H1 (cell line): Measurements from ENCODE around the gene UBC. TPM values are rescaled to one million over a fixed set of nuclear protein-coding genes. Genes with fewer than 3 reads are reported as not detected.

Experiments
- CEBPB ChIP-seq: IDR thresholded peaks from 2 replicates; pipeline ENCODE4 v1.6.1; 2012; ENCODE audit warnings: low read depth, low read length
- CREB1 ChIP-seq: IDR thresholded peaks from 2 replicates; pipeline ENCODE4 v1.6.1; 2012; ENCODE audit warnings: inconsistent platforms
- CTBP2 ChIP-seq: IDR thresholded peaks from 2 replicates; pipeline ENCODE4 v1.7.0; 2011; ENCODE audit warnings: borderline replicate concordance, mild to moderate bottlenecking, moderate library complexity, mixed read lengths, low read length; ENCODE audit not compliant: insufficient read depth, insufficient read length
- GABPA ChIP-seq: IDR thresholded peaks from 2 replicates; pipeline ENCODE4 v1.6.1; 2011; ENCODE audit warnings: mild to moderate bottlenecking, low read length, moderate library complexity, borderline replicate concordance; ENCODE audit not compliant: insufficient read depth
- HDAC6 ChIP-seq: IDR thresholded peaks from one replicate; pipeline ENCODE4 v1.7.1; 2012; ENCODE audit warnings: low read depth, mild to moderate bottlenecking, inconsistent platforms, low read length, moderate library complexity
- KDM5A ChIP-seq: fragments of 200-600 bp; IDR thresholded peaks from 2 replicates; pipeline ENCODE4 v1.7.1; 2012; ENCODE audit warnings: mild to moderate bottlenecking, low read length, inconsistent platforms, mixed read lengths
- RBBP5 ChIP-seq: IDR thresholded peaks from 2 replicates; pipeline ENCODE4 v1.7.1; 2012; ENCODE audit warnings: low read depth, mild to moderate bottlenecking, inconsistent platforms, low read length, moderate library complexity, borderline replicate concordance
- SAP30 ChIP-seq: fragments of 300-600 bp; sonication (generic); IDR thresholded peaks from 2 replicates; pipeline ENCODE4 v1.7.1; 2012; ENCODE audit warnings: low read length, moderate library complexity, mild to moderate bottlenecking, inconsistent platforms; ENCODE audit not compliant: insufficient read depth, insufficient replicate concordance
- SIRT6 ChIP-seq: IDR thresholded peaks from one replicate; pipeline ENCODE4 v1.7.1; 2012; ENCODE audit warnings: low read length, inconsistent platforms
- ZNF274 ChIP-seq: IDR thresholded peaks from 2 replicates; pipeline ENCODE4 v1.7.0; 2012; ENCODE audit warnings: low read length, borderline replicate concordance; ENCODE audit errors: extremely low read depth
- polyA plus RNA-seq, 7 experiments: library from polyadenylated mRNA; depleted of rRNA in 3 of 7; stranded (reverse) in 5 of 7; unstranded in 2 of 7; fragments of >200 nt in 5 of 7; fragments of 200-250 nt in 2 of 7; gene quantifications; 1 replicate in 5 of 7; 2 replicates in 1 of 7; 4 replicates in 1 of 7; pipeline versions ENCODE4 v1.2.1 to v1.2.3, GENCODE V29; 2011 to 2013; ENCODE audit warnings: missing spikeins in 2 of 7, mixed read lengths in 2 of 7
- total RNA-seq: library from RNA; stranded (reverse); fragmentation: NEBNext Ultra II Directional; extraction: Animal tissue kit (Norgen Biotek cat#: 25700); gene quantifications from 2 replicates; pipeline ENCODE4 v1.2.1, GENCODE V29; 2021
- TF ChIP-seq, protein P1 (sequence below): fragments of 300-600 bp; sonication (generic); IDR thresholded peaks from 2 replicates; pipeline ENCODE4 v1.7.1; 2012; ENCODE audit warnings: low read length, moderate library complexity, mild to moderate bottlenecking, inconsistent platforms; ENCODE audit not compliant: insufficient replicate concordance

UBC gene
- total and polyA plus RNA-seq, 2 of the 8 experiments (the other 6 are each of a cell fraction or from before 2014, with no cell fraction given), result 559 to 749 TPM

DNA sequence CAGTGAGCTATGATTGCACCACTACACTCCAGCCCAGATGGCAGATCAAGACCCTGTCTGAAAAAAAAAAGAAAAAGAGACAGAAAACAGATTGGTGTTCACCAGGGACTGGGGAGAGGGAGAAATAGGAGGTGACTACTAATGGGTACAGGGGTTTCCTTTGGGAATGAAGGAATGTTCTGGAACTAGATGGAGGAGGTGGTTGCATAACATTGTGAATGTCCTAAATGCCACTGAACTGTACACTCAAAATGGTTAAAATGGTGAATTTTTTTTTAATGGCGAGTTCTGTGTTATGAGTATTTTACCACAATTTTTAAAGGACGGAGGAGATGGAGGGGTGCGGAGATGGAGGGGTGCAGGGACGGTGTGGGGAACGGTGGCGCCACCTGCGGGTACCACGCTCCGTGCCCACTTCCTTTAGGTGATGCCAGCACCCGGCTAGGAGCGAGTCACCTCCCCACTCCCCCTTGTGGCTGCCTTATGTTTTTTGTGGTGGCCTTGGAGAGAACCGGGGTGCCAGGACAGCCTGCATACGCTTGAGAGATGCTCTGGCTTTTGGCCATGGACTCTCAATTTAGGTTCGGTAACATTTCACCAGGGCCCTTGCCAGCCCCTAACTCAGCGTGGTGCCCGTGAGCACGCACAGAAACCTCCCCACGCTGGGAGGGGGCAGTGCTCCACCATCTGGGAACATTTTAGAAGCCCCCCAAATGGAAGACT lies 16.1 kb downstream of the UBC start (continued):
- TF ChIP-seq, protein P1, sequence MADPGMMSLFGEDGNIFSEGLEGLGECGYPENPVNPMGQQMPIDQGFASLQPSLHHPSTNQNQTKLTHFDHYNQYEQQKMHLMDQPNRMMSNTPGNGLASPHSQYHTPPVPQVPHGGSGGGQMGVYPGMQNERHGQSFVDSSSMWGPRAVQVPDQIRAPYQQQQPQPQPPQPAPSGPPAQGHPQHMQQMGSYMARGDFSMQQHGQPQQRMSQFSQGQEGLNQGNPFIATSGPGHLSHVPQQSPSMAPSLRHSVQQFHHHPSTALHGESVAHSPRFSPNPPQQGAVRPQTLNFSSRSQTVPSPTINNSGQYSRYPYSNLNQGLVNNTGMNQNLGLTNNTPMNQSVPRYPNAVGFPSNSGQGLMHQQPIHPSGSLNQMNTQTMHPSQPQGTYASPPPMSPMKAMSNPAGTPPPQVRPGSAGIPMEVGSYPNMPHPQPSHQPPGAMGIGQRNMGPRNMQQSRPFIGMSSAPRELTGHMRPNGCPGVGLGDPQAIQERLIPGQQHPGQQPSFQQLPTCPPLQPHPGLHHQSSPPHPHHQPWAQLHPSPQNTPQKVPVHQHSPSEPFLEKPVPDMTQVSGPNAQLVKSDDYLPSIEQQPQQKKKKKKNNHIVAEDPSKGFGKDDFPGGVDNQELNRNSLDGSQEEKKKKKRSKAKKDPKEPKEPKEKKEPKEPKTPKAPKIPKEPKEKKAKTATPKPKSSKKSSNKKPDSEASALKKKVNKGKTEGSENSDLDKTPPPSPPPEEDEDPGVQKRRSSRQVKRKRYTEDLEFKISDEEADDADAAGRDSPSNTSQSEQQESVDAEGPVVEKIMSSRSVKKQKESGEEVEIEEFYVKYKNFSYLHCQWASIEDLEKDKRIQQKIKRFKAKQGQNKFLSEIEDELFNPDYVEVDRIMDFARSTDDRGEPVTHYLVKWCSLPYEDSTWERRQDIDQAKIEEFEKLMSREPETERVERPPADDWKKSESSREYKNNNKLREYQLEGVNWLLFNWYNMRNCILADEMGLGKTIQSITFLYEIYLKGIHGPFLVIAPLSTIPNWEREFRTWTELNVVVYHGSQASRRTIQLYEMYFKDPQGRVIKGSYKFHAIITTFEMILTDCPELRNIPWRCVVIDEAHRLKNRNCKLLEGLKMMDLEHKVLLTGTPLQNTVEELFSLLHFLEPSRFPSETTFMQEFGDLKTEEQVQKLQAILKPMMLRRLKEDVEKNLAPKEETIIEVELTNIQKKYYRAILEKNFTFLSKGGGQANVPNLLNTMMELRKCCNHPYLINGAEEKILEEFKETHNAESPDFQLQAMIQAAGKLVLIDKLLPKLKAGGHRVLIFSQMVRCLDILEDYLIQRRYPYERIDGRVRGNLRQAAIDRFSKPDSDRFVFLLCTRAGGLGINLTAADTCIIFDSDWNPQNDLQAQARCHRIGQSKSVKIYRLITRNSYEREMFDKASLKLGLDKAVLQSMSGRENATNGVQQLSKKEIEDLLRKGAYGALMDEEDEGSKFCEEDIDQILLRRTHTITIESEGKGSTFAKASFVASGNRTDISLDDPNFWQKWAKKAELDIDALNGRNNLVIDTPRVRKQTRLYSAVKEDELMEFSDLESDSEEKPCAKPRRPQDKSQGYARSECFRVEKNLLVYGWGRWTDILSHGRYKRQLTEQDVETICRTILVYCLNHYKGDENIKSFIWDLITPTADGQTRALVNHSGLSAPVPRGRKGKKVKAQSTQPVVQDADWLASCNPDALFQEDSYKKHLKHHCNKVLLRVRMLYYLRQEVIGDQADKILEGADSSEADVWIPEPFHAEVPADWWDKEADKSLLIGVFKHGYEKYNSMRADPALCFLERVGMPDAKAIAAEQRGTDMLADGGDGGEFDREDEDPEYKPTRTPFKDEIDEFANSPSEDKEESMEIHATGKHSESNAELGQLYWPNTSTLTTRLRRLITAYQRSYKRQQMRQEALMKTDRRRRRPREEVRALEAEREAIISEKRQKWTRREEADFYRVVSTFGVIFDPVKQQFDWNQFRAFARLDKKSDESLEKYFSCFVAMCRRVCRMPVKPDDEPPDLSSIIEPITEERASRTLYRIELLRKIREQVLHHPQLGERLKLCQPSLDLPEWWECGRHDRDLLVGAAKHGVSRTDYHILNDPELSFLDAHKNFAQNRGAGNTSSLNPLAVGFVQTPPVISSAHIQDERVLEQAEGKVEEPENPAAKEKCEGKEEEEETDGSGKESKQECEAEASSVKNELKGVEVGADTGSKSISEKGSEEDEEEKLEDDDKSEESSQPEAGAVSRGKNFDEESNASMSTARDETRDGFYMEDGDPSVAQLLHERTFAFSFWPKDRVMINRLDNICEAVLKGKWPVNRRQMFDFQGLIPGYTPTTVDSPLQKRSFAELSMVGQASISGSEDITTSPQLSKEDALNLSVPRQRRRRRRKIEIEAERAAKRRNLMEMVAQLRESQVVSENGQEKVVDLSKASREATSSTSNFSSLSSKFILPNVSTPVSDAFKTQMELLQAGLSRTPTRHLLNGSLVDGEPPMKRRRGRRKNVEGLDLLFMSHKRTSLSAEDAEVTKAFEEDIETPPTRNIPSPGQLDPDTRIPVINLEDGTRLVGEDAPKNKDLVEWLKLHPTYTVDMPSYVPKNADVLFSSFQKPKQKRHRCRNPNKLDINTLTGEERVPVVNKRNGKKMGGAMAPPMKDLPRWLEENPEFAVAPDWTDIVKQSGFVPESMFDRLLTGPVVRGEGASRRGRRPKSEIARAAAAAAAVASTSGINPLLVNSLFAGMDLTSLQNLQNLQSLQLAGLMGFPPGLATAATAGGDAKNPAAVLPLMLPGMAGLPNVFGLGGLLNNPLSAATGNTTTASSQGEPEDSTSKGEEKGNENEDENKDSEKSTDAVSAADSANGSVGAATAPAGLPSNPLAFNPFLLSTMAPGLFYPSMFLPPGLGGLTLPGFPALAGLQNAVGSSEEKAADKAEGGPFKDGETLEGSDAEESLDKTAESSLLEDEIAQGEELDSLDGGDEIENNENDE, result no peak
- TF ChIP-seq KDM5A (no peak), RBBP5 (no peak), HDAC6 (no peak), CTBP2 (no peak), CREB1 (0 out of 2 replicates have a peak, but pooled peaks have one; percentile 45), GABPA (peak; percentile 42; the same call in 1 of the 2 replicates), CEBPB (no peak), SAP30 (no peak), SIRT6 (no peak), ZNF274 (no peak)
